GM19240 (cell line): Measurements from ENCODE around the gene OLIG1.

Source experiments
- DNase-seq: peaks from one replicate; pipeline ENCODE4 v3.0.0; 2011; ENCODE audit warnings: low spot score; ENCODE audit not compliant: insufficient read length

The OLIG1 gene, protein sequence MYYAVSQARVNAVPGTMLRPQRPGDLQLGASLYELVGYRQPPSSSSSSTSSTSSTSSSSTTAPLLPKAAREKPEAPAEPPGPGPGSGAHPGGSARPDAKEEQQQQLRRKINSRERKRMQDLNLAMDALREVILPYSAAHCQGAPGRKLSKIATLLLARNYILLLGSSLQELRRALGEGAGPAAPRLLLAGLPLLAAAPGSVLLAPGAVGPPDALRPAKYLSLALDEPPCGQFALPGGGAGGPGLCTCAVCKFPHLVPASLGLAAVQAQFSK

DNA sequence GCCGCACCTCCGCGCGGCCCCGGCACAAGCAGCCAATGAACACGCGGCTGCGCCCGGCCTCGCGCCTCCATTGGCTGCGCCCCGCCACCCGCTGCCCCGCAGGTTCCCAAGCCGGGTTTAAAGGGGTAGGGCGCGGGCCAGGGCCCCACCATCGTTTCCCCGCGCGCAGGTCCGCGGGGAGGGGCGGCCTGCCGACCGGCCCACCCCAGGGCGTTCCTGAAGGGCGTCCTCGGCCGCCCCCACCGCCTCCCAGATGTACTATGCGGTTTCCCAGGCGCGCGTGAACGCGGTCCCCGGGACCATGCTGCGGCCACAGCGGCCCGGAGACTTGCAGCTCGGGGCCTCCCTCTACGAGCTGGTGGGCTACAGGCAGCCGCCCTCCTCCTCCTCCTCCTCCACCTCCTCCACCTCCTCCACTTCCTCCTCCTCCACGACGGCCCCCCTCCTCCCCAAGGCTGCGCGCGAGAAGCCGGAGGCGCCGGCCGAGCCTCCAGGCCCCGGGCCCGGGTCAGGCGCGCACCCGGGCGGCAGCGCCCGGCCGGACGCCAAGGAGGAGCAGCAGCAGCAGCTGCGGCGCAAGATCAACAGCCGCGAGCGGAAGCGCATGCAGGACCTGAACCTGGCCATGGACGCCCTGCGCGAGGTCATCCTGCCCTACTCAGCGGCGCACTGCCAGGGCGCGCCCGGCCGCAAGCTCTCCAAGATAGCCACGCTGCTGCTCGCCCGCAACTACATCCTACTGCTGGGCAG lies at the start of gene OLIG1:
Gene OLIG1 (plus strand): TSS at position 148 of the 750 bp plus-strand sequence. CDS start 106 bp downstream, at position 254.
- DNase-seq = no peak

DNA sequence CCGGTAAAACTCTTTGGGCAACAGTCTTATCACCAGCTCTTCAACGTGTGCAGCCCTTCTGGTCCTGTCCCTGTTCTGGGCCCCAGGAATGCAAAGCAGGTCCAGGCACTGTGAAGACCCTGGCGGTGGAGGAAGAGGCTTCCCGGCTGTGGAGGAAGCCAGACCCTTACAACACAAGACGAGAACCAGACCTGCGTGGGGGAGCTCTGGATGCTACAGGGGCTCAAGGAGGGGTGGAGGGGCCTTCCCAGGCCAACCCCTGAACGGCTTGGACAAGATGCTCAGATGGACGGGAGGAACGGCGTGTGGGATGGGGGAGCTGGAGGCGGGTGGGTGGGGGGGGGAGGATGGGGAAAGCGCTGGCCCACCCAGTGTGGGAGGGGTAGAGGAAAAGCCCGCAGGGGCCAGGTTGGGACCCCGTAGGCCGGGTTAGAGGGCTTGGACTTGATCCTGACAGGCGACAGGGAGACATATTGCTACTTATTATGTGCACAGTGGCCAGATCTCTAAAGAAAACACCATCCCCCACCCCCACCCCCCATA lies 49.3 kb upstream of the OLIG1 start:
- DNase-seq = no peak

DNA sequence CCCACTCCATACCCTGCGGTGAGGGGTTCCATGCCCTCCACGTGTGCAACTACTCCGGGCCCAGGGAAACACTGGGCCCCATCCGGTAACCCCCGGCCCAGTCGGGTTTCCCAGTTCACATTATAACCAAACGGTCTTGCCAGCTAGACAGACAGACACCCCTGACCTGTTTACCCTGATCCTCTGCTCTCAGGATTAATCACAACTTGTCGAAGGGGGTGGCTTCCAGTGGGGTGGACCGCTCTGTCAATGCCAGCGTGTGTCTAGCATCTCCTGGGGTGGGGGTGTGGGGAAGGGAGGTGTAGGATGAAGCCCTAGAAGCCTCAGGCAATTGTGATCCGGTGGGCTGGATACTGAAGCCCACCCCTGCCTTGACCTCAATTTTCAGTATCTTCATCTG lies 48.8 kb upstream of the OLIG1 start:
- no peak for DNase-seq

DNA sequence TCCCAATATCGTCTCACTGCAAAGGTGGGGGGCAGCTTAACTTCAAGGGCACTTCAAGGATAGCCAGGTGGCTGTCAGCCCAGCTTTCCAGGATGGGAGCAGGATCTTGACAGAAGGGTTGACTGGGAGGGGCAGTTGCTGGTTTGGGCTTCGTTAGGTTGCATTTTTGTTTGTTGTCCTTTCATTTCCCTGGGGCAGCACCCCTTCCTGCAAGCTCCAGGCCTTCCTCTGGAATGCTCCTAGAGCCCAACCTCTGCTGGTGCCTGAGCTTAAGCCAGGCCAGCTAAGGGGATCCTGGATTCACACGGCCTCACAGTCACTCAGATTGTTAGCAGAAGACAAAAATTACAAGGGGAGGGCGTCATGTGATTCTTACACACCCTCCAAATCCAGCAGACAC lies 48.3 kb upstream of the OLIG1 start:
- DNase-seq = no peak

DNA sequence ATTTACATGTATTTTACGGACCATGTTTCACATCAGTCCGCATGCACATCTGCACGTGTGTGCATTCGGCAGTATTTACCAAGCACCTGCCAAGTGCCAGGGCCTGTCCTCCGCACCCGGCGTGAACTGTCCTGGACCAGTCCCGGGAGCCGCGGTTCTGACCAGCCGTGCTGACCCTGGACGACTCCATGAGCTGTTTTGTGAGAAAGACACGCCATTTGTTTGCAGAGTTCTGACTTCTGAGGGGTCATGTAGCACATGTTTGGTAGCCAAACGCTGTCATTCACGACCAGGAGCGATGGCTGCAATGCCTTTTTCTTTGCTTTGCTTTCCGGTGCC lies 47.5 kb upstream of the OLIG1 start:
- DNase-seq = no peak

DNA sequence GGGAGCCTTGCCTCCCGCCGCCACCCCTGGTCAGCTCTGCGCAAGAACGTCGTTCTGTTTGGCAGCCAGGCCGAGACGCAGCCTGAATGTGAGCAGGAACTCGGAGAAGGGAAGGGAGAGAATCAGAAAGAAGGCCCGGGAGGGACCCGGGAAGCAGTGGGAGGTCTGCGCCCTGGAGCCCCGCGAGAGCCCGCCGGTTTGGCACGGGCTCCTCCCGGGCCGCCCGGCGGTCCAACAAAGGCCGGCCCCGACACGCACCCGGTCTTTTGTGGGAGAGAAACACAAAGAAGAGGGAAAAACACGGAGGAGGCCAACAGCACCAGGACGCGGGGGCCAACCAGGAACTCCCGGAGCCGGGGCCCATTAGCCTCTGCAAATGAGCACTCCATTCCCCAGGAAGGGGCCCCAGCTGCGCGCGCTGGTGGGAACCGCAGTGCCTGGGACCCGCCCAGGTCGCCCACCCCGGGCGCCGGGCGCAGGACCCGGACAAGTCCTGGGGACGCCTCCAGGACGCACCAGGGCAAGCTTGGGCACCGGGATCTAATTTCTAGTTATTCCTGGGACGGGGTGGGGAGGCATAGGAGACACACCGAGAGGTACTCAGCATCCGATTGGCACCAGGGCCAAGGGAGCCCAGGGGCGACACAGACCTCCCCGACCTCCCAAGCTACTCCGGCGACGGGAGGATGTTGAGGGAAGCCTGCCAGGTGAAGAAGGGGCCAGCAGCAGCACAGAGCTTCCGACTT lies 46.9 kb upstream of the OLIG1 start:
- DNase-seq = no peak

DNA sequence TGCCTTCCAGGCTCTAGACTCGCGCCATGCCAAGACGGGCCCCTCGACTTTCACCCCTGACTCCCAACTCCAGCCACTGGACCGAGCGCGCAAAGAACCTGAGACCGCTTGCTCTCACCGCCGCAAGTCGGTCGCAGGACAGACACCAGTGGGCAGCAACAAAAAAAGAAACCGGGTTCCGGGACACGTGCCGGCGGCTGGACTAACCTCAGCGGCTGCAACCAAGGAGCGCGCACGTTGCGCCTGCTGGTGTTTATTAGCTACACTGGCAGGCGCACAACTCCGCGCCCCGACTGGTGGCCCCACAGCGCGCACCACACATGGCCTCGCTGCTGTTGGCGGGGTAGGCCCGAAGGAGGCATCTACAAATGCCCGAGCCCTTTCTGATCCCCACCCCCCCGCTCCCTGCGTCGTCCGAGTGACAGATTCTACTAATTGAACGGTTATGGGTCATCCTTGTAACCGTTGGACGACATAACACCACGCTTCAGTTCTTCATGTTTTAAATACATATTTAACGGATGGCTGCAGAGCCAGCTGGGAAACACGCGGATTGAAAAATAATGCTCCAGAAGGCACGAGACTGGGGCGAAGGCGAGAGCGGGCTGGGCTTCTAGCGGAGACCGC lies 46.3 kb upstream of the OLIG1 start:
- no peak for DNase-seq

DNA sequence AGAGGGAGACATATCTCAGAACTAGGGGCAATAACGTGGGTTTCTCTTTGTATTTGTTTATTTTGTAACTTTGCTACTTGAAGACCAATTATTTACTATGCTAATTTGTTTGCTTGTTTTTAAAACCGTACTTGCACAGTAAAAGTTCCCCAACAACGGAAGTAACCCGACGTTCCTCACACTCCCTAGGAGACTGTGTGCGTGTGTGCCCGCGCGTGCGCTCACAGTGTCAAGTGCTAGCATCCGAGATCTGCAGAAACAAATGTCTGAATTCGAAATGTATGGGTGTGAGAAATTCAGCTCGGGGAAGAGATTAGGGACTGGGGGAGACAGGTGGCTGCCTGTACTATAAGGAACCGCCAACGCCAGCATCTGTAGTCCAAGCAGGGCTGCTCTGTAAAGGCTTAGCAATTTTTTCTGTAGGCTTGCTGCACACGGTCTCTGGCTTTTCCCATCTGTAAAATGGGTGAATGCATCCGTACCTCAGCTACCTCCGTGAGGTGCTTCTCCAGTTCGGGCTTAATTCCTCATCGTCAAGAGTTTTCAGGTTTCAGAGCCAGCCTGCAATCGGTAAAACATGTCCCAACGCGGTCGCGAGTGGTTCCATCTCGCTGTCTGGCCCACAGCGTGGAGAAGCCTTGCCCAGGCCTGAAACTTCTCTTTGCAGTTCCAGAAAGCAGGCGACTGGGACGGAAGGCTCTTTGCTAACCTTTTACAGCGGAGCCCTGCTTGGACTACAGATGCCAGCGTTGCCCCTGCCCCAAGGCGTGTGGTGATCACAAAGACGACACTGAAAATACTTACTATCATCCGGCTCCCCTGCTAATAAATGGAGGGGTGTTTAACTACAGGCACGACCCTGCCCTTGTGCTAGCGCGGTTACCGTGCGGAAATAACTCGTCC lies 45.5 kb upstream of the OLIG1 start:
- no peak for DNase-seq

DNA sequence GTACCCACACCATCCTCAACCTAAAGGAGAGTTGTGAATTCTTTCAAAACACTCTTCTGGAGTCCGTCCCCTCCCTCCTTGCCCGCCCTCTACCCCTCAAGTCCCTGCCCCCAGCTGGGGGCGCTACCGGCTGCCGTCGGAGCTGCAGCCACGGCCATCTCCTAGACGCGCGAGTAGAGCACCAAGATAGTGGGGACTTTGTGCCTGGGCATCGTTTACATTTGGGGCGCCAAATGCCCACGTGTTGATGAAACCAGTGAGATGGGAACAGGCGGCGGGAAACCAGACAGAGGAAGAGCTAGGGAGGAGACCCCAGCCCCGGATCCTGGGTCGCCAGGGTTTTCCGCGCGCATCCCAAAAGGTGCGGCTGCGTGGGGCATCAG lies 44.8 kb upstream of the OLIG1 start:
- no peak for DNase-seq

DNA sequence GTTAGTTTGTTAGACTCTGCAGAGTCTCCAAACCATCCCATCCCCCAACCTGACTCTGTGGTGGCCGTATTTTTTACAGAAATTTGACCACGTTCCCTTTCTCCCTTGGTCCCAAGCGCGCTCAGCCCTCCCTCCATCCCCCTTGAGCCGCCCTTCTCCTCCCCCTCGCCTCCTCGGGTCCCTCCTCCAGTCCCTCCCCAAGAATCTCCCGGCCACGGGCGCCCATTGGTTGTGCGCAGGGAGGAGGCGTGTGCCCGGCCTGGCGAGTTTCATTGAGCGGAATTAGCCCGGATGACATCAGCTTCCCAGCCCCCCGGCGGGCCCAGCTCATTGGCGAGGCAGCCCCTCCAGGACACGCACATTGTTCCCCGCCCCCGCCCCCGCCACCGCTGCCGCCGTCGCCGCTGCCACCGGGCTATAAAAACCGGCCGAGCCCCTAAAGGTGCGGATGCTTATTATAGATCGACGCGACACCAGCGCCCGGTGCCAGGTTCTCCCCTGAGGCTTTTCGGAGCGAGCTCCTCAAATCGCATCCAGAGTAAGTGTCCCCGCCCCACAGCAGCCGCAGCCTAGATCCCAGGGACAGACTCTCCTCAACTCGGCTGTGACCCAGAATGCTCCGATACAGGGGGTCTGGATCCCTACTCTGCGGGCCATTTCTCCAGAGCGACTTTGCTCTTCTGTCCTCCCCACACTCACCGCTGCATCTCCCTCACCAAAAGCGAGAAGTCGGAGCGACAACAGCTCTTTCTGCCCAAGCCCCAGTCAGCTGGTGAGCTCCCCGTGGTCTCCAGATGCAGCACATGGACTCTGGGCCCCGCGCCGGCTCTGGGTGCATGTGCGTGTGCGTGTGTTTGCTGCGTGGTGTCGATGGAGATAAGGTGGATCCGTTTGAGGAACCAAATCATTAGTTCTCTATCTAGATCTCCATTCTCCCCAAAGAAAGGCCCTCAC lies 44.2 kb upstream of the OLIG1 start, which contains the start of gene OLIG2:
Gene OLIG2 (plus strand): TSS at position 447 of the 954 bp plus-strand sequence. CDS start 928 bp downstream, outside the sequence.
- no peak for DNase-seq

DNA sequence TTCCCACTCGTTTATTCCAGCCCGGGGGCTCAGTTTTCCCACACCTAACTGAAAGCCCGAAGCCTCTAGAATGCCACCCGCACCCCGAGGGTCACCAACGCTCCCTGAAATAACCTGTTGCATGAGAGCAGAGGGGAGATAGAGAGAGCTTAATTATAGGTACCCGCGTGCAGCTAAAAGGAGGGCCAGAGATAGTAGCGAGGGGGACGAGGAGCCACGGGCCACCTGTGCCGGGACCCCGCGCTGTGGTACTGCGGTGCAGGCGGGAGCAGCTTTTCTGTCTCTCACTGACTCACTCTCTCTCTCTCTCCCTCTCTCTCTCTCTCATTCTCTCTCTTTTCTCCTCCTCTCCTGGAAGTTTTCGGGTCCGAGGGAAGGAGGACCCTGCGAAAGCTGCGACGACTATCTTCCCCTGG lies 43.5 kb upstream of the OLIG1 start:
- no peak for DNase-seq

DNA sequence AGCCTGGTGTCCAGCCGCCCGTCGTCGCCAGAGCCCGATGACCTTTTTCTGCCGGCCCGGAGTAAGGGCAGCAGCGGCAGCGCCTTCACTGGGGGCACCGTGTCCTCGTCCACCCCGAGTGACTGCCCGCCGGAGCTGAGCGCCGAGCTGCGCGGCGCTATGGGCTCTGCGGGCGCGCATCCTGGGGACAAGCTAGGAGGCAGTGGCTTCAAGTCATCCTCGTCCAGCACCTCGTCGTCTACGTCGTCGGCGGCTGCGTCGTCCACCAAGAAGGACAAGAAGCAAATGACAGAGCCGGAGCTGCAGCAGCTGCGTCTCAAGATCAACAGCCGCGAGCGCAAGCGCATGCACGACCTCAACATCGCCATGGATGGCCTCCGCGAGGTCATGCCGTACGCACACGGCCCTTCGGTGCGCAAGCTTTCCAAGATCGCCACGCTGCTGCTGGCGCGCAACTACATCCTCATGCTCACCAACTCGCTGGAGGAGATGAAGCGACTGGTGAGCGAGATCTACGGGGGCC lies 43.0 kb upstream of the OLIG1 start:
- DNase-seq = no peak

DNA sequence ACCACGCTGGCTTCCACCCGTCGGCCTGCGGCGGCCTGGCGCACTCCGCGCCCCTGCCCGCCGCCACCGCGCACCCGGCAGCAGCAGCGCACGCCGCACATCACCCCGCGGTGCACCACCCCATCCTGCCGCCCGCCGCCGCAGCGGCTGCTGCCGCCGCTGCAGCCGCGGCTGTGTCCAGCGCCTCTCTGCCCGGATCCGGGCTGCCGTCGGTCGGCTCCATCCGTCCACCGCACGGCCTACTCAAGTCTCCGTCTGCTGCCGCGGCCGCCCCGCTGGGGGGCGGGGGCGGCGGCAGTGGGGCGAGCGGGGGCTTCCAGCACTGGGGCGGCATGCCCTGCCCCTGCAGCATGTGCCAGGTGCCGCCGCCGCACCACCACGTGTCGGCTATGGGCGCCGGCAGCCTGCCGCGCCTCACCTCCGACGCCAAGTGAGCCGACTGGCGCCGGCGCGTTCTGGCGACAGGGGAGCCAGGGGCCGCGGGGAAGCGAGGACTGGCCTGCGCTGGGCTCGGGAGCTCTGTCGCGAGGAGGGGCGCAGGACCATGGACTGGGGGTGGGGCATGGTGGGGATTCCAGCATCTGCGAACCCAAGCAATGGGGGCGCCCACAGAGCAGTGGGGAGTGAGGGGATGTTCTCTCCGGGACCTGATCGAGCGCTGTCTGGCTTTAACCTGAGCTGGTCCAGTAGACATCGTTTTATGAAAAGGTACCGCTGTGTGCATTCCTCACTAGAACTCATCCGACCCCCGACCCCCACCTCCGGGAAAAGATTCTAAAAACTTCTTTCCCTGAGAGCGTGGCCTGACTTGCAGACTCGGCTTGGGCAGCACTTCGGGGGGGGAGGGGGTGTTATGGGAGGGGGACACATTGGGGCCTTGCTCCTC lies 42.3 kb upstream of the OLIG1 start:
- DNase-seq = no peak

DNA sequence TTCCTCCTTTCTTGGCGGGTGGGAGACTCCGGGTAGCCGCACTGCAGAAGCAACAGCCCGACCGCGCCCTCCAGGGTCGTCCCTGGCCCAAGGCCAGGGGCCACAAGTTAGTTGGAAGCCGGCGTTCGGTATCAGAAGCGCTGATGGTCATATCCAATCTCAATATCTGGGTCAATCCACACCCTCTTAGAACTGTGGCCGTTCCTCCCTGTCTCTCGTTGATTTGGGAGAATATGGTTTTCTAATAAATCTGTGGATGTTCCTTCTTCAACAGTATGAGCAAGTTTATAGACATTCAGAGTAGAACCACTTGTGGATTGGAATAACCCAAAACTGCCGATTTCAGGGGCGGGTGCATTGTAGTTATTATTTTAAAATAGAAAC lies 41.7 kb upstream of the OLIG1 start:
- no peak for DNase-seq

DNA sequence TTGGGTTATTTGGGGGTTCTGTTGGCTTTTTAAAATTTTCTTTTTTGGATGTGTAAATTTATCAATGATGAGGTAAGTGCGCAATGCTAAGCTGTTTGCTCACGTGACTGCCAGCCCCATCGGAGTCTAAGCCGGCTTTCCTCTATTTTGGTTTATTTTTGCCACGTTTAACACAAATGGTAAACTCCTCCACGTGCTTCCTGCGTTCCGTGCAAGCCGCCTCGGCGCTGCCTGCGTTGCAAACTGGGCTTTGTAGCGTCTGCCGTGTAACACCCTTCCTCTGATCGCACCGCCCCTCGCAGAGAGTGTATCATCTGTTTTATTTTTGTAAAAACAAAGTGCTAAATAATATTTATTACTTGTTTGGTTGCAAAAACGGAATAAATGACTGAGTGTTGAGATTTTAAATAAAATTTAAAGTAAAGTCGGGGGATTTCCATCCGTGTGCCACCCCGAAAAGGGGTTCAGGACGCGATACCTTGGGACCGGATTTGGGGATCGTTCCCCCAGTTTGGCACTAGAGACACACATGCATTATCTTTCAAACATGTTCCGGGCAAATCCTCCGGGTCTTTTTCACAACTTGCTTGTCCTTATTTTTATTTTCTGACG lies 41.1 kb upstream of the OLIG1 start:
- DNase-seq = no peak

DNA sequence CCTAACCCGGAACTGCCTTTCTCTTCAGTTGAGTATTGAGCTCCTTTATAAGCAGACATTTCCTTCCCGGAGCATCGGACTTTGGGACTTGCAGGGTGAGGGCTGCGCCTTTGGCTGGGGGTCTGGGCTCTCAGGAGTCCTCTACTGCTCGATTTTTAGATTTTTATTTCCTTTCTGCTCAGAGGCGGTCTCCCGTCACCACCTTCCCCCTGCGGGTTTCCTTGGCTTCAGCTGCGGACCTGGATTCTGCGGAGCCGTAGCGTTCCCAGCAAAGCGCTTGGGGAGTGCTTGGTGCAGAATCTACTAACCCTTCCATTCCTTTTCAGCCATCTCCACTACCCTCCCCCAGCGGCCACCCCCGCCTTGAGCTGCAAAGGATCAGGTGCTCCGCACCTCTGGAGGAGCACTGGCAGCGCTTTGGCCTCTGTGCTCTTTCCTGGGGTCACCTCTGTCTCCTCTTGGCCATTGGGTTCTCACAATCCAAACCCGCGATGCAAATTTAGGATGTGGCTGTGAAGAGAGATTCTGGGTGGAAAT lies 40.5 kb upstream of the OLIG1 start:
- no peak for DNase-seq

DNA sequence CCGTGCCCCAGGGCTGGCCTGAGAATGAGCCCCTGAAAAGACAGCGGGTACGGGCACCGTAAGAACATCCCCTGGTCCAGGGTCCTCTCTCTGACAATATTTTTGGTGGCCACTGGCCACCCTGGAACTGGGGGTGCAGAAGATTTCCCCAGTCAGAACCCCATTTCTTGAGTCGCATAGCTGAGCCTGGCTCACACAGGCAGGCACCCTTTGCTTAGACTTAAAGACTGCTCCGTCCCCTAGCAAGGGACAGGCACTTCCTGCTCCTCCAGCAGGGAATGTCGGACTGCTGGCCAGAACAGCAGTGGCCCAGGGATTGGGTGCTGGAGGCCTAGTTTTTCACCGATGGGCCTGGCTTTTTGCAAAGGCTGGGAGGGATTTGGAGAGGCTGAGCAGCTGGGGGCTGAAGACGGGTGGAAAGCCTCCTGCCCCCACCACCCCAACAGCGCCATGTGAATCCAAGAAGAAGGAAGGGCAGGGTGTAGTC lies 39.9 kb upstream of the OLIG1 start:
- no peak for DNase-seq
